Measurements from ENCODE around the gene OR52A5. TPM values are rescaled to one million over a fixed set of nuclear protein-coding genes. Genes with fewer than 3 reads are reported as not detected.

OR52A5 gene
- total RNA-seq, 1 experiment from 2014 or later, result not detected

DNA sequence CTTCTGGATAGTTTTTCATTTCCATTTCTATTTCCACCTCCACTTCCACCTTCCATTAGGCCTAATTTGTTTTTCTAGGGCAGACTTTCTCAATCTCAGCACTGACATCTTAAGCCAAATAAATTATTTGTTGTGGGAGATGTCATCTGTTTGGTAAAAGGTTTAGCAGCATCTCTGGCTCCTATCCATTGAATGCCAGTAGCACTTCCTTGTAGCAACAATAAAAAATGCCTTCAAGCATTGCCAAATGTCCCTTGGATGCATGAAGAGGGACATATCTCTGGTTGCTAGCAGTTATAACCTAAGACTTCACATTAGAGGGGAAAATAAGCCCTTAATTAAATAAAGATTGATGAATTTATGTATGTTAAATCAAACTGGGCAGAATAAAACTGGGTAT, 1.9 kb downstream of the OR52A5 start:
- intact Hi-C loops (cut with micrococcal nuclease), result no loop called here
- Histone ChIP-seq H3K4me1 (ENCODE audit: insufficient read depth, low read length) (no peaks in the 10 kb centered on the region), H3K4me2 (ENCODE audit: low read length) (no peak overlapping the region), H4K20me1 (ENCODE audit: low read length) (no peaks in the 10 kb centered on the region), H3F3A (ENCODE audit: low read length, unreplicated experiment) (no peaks in the 10 kb centered on the region), H3K9ac (ENCODE audit: low read length) (no peak overlapping the region), H3K27me3 (ENCODE audit: low read length) (0 out of 2 replicates have a peak, but pooled peaks cover 5% of the 10 kb centered on the region), H2AFZ (ENCODE audit: low read length) (no peak overlapping the region), H3K4me3 (ENCODE audit: low read length) (no peak overlapping the region), H3K27ac (ENCODE audit: low read length) (no peak overlapping the region), H3K79me2 (ENCODE audit: low read length) (no peaks in the 10 kb centered on the region), H3K9me2 (replicated peaks; ENCODE audit: low read length) (no peaks in the 10 kb centered on the region), H3K36me3 (ENCODE audit: low read depth, low read length) (no peaks in the 10 kb centered on the region), H3K9me3 (ENCODE audit: low read length) (no peaks in the 10 kb centered on the region)
- CTCF ChIA-PET, result no interaction called here
- DNase-seq (no peak), ATAC-seq (no peak)
- no TSS peak for BruUV-seq (replicated peaks)
- TF ChIP-seq EZH2 (IDR thresholded peaks at IDR 0.05; ENCODE audit: low read length, unreplicated experiment), result no peak
- TF ChIP-seq EZH2phosphoT487 (IDR thresholded peaks at IDR 0.05; ENCODE audit: borderline replicate concordance, low read length), result no peak
- TF ChIP-seq, protein P1, sequence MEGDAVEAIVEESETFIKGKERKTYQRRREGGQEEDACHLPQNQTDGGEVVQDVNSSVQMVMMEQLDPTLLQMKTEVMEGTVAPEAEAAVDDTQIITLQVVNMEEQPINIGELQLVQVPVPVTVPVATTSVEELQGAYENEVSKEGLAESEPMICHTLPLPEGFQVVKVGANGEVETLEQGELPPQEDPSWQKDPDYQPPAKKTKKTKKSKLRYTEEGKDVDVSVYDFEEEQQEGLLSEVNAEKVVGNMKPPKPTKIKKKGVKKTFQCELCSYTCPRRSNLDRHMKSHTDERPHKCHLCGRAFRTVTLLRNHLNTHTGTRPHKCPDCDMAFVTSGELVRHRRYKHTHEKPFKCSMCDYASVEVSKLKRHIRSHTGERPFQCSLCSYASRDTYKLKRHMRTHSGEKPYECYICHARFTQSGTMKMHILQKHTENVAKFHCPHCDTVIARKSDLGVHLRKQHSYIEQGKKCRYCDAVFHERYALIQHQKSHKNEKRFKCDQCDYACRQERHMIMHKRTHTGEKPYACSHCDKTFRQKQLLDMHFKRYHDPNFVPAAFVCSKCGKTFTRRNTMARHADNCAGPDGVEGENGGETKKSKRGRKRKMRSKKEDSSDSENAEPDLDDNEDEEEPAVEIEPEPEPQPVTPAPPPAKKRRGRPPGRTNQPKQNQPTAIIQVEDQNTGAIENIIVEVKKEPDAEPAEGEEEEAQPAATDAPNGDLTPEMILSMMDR (conservative IDR thresholded peaks at IDR 0.05; ENCODE audit: low read depth, low read length), result no peak
- POLR2A ChIA-PET (ENCODE audit: unreplicated experiment), result no interaction called here

DNA sequence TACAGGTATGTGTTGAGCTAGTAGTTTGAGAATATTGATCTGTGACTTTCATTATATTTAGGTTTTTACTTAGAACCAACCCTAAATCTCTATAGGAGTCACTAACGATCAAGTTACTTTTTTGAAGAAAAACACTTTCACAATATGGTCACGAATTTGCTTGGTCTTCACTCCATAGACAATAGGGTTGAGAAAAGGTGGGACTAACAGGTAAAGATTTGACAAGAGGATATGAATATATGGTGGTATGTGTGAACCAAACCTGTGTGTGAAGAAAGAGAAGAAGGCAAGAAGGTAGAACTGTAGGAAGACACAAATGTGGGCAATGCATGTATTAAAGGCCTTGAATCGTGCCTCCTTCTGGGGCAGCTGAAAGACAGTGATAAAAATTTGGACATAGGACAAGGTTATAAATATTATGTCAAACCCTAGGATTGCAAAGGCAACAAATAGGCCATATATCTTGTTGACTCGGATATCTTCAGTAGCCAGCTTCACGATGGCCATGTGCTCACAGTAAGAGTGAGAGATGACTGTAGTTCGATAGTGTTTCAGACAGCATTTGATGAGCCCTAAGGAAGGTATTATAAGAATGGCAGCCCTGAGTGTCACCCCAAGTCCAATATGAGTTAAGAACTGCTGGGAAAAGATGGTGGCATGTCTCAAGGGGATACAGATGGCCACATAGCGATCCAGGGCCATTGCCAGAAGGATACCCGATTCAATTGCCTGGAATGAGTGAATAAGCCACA, 6.4 kb downstream of the OR52A5 start:
- no peak overlapping the region for H3K9ac ChIP-seq (ENCODE audit: low read length)
- no peaks in the 10 kb centered on the region for H3K27me3 ChIP-seq (ENCODE audit: low read length)
- H3F3A ChIP-seq (ENCODE audit: low read length, unreplicated experiment), result no peaks in the 10 kb centered on the region
- ChIA-PET POLR2A (ENCODE audit: unreplicated experiment) (no interaction called here), CTCF (no interaction called here)
- intact Hi-C loops (cut with micrococcal nuclease), result no loop called here
- no peak overlapping the region for H3K4me2 ChIP-seq (ENCODE audit: low read length)
- ATAC-seq, result no peak
- H3K9me2 ChIP-seq (replicated peaks; ENCODE audit: low read length), result no peaks in the 10 kb centered on the region
- no peak overlapping the region for H3K27ac ChIP-seq (ENCODE audit: low read length)
- no TSS peak for BruUV-seq (replicated peaks)
- no peaks in the 10 kb centered on the region for H3K9me3 ChIP-seq (ENCODE audit: low read length)
- H2AFZ ChIP-seq (ENCODE audit: low read length), result no peak overlapping the region
- DNase-seq, result no peak
- TF ChIP-seq, protein P1 (conservative IDR thresholded peaks at IDR 0.05; ENCODE audit: low read depth, low read length), result no peak
- TF ChIP-seq EZH2phosphoT487 (IDR thresholded peaks at IDR 0.05; ENCODE audit: borderline replicate concordance, low read length), result no peak
- no peak for TF ChIP-seq EZH2 (IDR thresholded peaks at IDR 0.05; ENCODE audit: low read length, unreplicated experiment)
- H3K4me1 ChIP-seq (ENCODE audit: insufficient read depth, low read length), result no peaks in the 10 kb centered on the region
- H3K4me3 ChIP-seq (ENCODE audit: low read length), result no peak overlapping the region
- H3K36me3 ChIP-seq (ENCODE audit: low read depth, low read length), result no peaks in the 10 kb centered on the region
- H3K79me2 ChIP-seq (ENCODE audit: low read length), result no peaks in the 10 kb centered on the region
- H4K20me1 ChIP-seq (ENCODE audit: low read length), result no peaks in the 10 kb centered on the region

DNA sequence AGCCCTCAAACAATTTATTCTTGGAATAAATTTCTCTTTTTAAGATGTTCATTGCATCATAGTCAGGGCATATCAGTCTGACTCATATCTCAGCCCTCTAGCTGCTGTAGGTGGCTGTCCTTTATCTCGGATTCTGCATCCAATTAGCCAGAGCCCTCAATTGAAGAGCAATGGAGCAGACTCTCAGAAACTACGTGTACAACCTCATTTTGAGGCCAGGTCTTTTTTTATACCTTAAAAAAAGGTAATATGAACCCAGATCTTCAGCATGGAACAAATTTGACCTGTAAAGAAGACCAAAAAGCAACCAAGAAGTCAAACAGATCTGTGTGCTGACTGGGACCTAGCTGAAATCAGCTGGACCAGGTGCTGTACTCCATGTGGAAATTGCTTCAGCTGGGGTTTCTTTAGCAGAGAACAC, 8.7 kb downstream of the OR52A5 start:
- Histone ChIP-seq H3K27me3 (ENCODE audit: low read length) (no peaks in the 10 kb centered on the region), H3K9me2 (replicated peaks; ENCODE audit: low read length) (no peaks in the 10 kb centered on the region), H3K36me3 (ENCODE audit: low read depth, low read length) (no peaks in the 10 kb centered on the region), H3K4me2 (ENCODE audit: low read length) (no peak overlapping the region), H4K20me1 (ENCODE audit: low read length) (no peaks in the 10 kb centered on the region), H3K4me3 (ENCODE audit: low read length) (no peak overlapping the region), H3F3A (ENCODE audit: low read length, unreplicated experiment) (no peaks in the 10 kb centered on the region), H3K4me1 (ENCODE audit: insufficient read depth, low read length) (no peaks in the 10 kb centered on the region), H3K9me3 (ENCODE audit: low read length) (no peaks in the 10 kb centered on the region), H3K27ac (ENCODE audit: low read length) (no peak overlapping the region), H2AFZ (ENCODE audit: low read length) (no peak overlapping the region), H3K9ac (ENCODE audit: low read length) (no peak overlapping the region), H3K79me2 (ENCODE audit: low read length) (no peaks in the 10 kb centered on the region)
- TF ChIP-seq, protein P1 (conservative IDR thresholded peaks at IDR 0.05; ENCODE audit: low read depth, low read length), result no peak
- TF ChIP-seq EZH2phosphoT487 (IDR thresholded peaks at IDR 0.05; ENCODE audit: borderline replicate concordance, low read length) (no peak), EZH2 (IDR thresholded peaks at IDR 0.05; ENCODE audit: low read length, unreplicated experiment) (no peak)
- intact Hi-C loops (cut with micrococcal nuclease), result no loop called here
- DNase-seq (no peak), ATAC-seq (no peak)
- CTCF ChIA-PET, result no interaction called here
- BruUV-seq (replicated peaks), result no TSS peak
- POLR2A ChIA-PET (ENCODE audit: unreplicated experiment), result no interaction called here

Measured in PC-3 (cell line).